ENCODE measurements around the gene ELOVL6. TPM values are rescaled to one million over a fixed set of nuclear protein-coding genes. Genes with fewer than 3 reads are reported as not detected.
"Not testable (repeated sequence)": the region's sequence is repeated elsewhere in the genome, so short reads cannot be mapped to it uniquely, and the experiment has no call there.

ELOVL6 gene
- total RNA-seq, 4 donors from 2014 or later = 5.5 to 12.9 (median 9.7) TPM; not detected in 1

- DNase-seq = no peak
- H3K4me3 ChIP-seq = no peak overlapping the region
- intact Hi-C loops (cut with DNase I; ENCODE audit: low total_unique reads) = no loop called here
Observed at GRCh38 chr4:110160618-110161017, 37.8 kb downstream of the ELOVL6 start.

GRCh38 chr4:110159541-110159940, 38.9 kb downstream of the ELOVL6 start:
- no peak overlapping the region for H3K4me3 ChIP-seq
- intact Hi-C loops (cut with DNase I; ENCODE audit: low total_unique reads) = no loop called here
- no peaks in the 10 kb centered on the region for H3K27me3 ChIP-seq
- H3K36me3 ChIP-seq = no peaks in the 10 kb centered on the region
- TF ChIP-seq POLR2A (IDR thresholded peaks at IDR 0.05) (no peak), CTCF (IDR thresholded peaks at IDR 0.05) (no peak)
- DNase-seq = no peak
- no peaks in the 10 kb centered on the region for H3K4me1 ChIP-seq
- no peak overlapping the region for H3K27ac ChIP-seq
- no peaks in the 10 kb centered on the region for H3K9me3 ChIP-seq

More at GRCh38 chr4:110160618-110161017, 37.8 kb downstream of the ELOVL6 start:
- H3K4me1 ChIP-seq = no peaks in the 10 kb centered on the region
- TF ChIP-seq POLR2A (IDR thresholded peaks at IDR 0.05) (no peak), CTCF (IDR thresholded peaks at IDR 0.05) (no peak)
- H3K27ac ChIP-seq = no peak overlapping the region
- no peaks in the 10 kb centered on the region for H3K9me3 ChIP-seq
- no peaks in the 10 kb centered on the region for H3K36me3 ChIP-seq
- H3K27me3 ChIP-seq = no peaks in the 10 kb centered on the region

- Histone ChIP-seq H3K36me3 (no peaks in the 10 kb centered on the region), H3K27me3 (no peaks in the 10 kb centered on the region), H3K4me3 (no peak overlapping the region), H3K9me3 (no peaks in the 10 kb centered on the region), H3K27ac (no peak overlapping the region), H3K4me1 (no peaks in the 10 kb centered on the region)
- intact Hi-C loops (cut with DNase I; ENCODE audit: low total_unique reads) = no loop called here
- TF ChIP-seq CTCF (IDR thresholded peaks at IDR 0.05) (no peak), POLR2A (IDR thresholded peaks at IDR 0.05) (no peak)
- no peak for DNase-seq
Observed at GRCh38 chr4:110157580-110157979, 40.8 kb downstream of the ELOVL6 start.

- intact Hi-C loops (cut with DNase I; ENCODE audit: low total_unique reads); H3K4me1 ChIP-seq; H3K27me3 ChIP-seq; H3K9me3 ChIP-seq; H3K36me3 ChIP-seq; H3K4me3 ChIP-seq; DNase-seq; H3K27ac ChIP-seq: not testable (repeated sequence)
Observed at GRCh38 chr4:110157166-110157565, 41.2 kb downstream of the ELOVL6 start.

- no peak for TF ChIP-seq CTCF (IDR thresholded peaks at IDR 0.05)
- no peak for TF ChIP-seq POLR2A (IDR thresholded peaks at IDR 0.05)
- H3K4me3 ChIP-seq = no peak overlapping the region
- H3K36me3 ChIP-seq = no peaks in the 10 kb centered on the region
- DNase-seq = no peak
- no peaks in the 10 kb centered on the region for H3K4me1 ChIP-seq
- H3K9me3 ChIP-seq = no peaks in the 10 kb centered on the region
- no peak overlapping the region for H3K27ac ChIP-seq
- no peaks in the 10 kb centered on the region for H3K27me3 ChIP-seq
- intact Hi-C loops (cut with DNase I; ENCODE audit: low total_unique reads) = no loop called here
Observed at GRCh38 chr4:110156442-110156841, 42.0 kb downstream of the ELOVL6 start.

GRCh38 chr4:110155654-110156053, 42.8 kb downstream of the ELOVL6 start:
- DNase-seq = no peak
- Histone ChIP-seq H3K36me3 (no peaks in the 10 kb centered on the region), H3K27me3 (no peaks in the 10 kb centered on the region), H3K27ac (no peak overlapping the region), H3K9me3 (no peaks in the 10 kb centered on the region), H3K4me3 (no peak overlapping the region), H3K4me1 (no peaks in the 10 kb centered on the region)
- intact Hi-C loops (cut with DNase I; ENCODE audit: low total_unique reads) = no loop called here
- TF ChIP-seq CTCF (IDR thresholded peaks at IDR 0.05) (no peak), POLR2A (IDR thresholded peaks at IDR 0.05) (no peak)
